GM12878 (cell line): ENCODE measurements around the gene SLC15A3. TPM values are rescaled to one million over a fixed set of nuclear protein-coding genes. Genes with fewer than 3 reads are reported as not detected.

Source experiments
- CREB1 ChIP-seq: IDR thresholded peaks from 2 replicates; pipeline ENCODE4 v1.6.1; 2012; ENCODE audit warnings: low read depth, mild to moderate bottlenecking, inconsistent platforms
- EGR1 ChIP-seq, 2 experiments: IDR thresholded peaks; 1 replicate in 1 of 2; 2 replicates in 1 of 2; pipeline ENCODE4 v1.6.1; 2011 to 2012; ENCODE audit warnings: low read depth in 2 of 2, low read length in 2 of 2, borderline replicate concordance in 1 of 2, mild to moderate bottlenecking in 1 of 2, moderate library complexity in 1 of 2
- EZH2 ChIP-seq: IDR thresholded peaks from 2 replicates; pipeline ENCODE4 v1.6.1; 2012; ENCODE audit warnings: low read depth, mild to moderate bottlenecking, control low read depth, inconsistent platforms, low read length, borderline replicate concordance; ENCODE audit not compliant: control insufficient read depth
- HDAC2 ChIP-seq: fragments of 200-600 bp; sonication (generic); IDR thresholded peaks from 2 replicates; pipeline ENCODE4 v1.6.1; 2017
- NR2C2 ChIP-seq: IDR thresholded peaks from 2 replicates; pipeline ENCODE4 v1.6.1; 2011; ENCODE audit warnings: borderline replicate concordance, low read depth; ENCODE audit not compliant: control insufficient read depth, insufficient read length
- NRF1 ChIP-seq: conservative IDR thresholded peaks from 2 replicates; pipeline ENCODE4 v1.6.1; 2011; ENCODE audit warnings: mild to moderate bottlenecking, low read depth, low read length, improper control_type of control experiment
- PAX8 ChIP-seq: fragments of 450-650 bp; IDR thresholded peaks from 2 replicates; pipeline ENCODE4 v1.6.1; 2017; ENCODE audit warnings: mild to moderate bottlenecking, moderate library complexity
- POU2F2 ChIP-seq: IDR thresholded peaks from 3 replicates; pipeline ENCODE4 v1.6.1; 2011; ENCODE audit warnings: low read depth, mild to moderate bottlenecking, low read length, borderline replicate concordance
- RAD21 ChIP-seq: IDR thresholded peaks from 2 replicates; pipeline ENCODE4 v1.6.1; 2011; ENCODE audit warnings: mild to moderate bottlenecking, low read depth, low read length, moderate library complexity; ENCODE audit not compliant: insufficient read depth
- RB1 ChIP-seq: fragments of 450-650 bp; formaldehyde crosslinking; IDR thresholded peaks from 2 replicates; pipeline ENCODE4 v1.6.1; 2017; ENCODE audit warnings: mild to moderate bottlenecking, borderline replicate concordance
- SMARCA5 ChIP-seq: fragments of 450-650 bp; IDR thresholded peaks from 2 replicates; pipeline ENCODE4 v1.6.1; 2017; ENCODE audit warnings: mild to moderate bottlenecking
- SUPT20H ChIP-seq: IDR thresholded peaks from 2 replicates; pipeline ENCODE4 v1.6.1; 2011; ENCODE audit warnings: low read depth, mild to moderate bottlenecking, low read length, moderate library complexity, borderline replicate concordance; ENCODE audit not compliant: control insufficient read depth
- ZBED1 ChIP-seq: IDR thresholded peaks from 2 replicates; pipeline ENCODE4 v1.6.1; 2016; ENCODE audit warnings: borderline replicate concordance
- ZNF207 ChIP-seq: fragments of 450-650 bp; IDR thresholded peaks from 2 replicates; pipeline ENCODE4 v1.6.1; 2014; ENCODE audit warnings: antibody characterized with exemption, mild to moderate bottlenecking, borderline replicate concordance
- ZNF384 ChIP-seq: IDR thresholded peaks from 2 replicates; pipeline ENCODE4 v1.6.1; 2012; ENCODE audit warnings: low read depth, mild to moderate bottlenecking, low read length, improper control_type of control experiment, borderline replicate concordance
- ZNF622 ChIP-seq: fragments of 450-650 bp; IDR thresholded peaks from 2 replicates; pipeline ENCODE4 v1.6.1; 2017; ENCODE audit warnings: mild to moderate bottlenecking, inconsistent platforms
- ZSCAN29 ChIP-seq: fragments of 450-650 bp; IDR thresholded peaks from 2 replicates; pipeline ENCODE4 v1.6.1; 2017; ENCODE audit warnings: mild to moderate bottlenecking, moderate library complexity
- polyA plus RNA-seq, 11 experiments: library from polyadenylated mRNA; depleted of rRNA in 4 of 11; unstranded in 6 of 11; stranded (reverse) in 5 of 11; fragments of >200 nt; fragmentation: Nextera tagmentation in 4 of 11; fragmentation: Illumina TruSeq in 1 of 11; extraction: Ambion mirVana in 4 of 11; extraction: Trizol in 1 of 11; gene quantifications; 1 replicate in 1 of 11; 2 replicates in 10 of 11; pipeline versions ENCODE4 v1.2.1 to v1.2.3, GENCODE V29; 2011 to 2016; ENCODE audit warnings: inconsistent platforms in 2 of 11, missing spikeins in 2 of 11, low read depth in 1 of 11
- total RNA-seq, 4 experiments: library from RNA; depleted of rRNA in 3 of 4; stranded (reverse); fragments of >200 nt in 3 of 4; fragmentation: Illumina TruSeq in 1 of 4; extraction: Trizol in 1 of 4; gene quantifications; 2 replicates each; pipeline versions ENCODE4 v1.2.1 to v1.2.3, GENCODE V29; 2013 to 2021
- TF ChIP-seq, protein P1 (sequence below): fragments of 450-650 bp; IDR thresholded peaks from 2 replicates; pipeline ENCODE4 v1.6.1; 2017; ENCODE audit warnings: mild to moderate bottlenecking, moderate library complexity
- TF ChIP-seq, protein P2 (sequence below): IDR thresholded peaks from 2 replicates; pipeline ENCODE4 v1.6.1; 2011; ENCODE audit warnings: low read depth, mild to moderate bottlenecking, low read length, moderate library complexity, borderline replicate concordance; ENCODE audit errors: extremely low read depth
- TF ChIP-seq, protein P3 (sequence below): fragments of 450-650 bp; IDR thresholded peaks from 2 replicates; pipeline ENCODE4 v1.6.1; 2018; ENCODE audit warnings: mild to moderate bottlenecking, low read depth, moderate library complexity; ENCODE audit not compliant: partially characterized antibody
- TF ChIP-seq, protein P4 (sequence below): IDR thresholded peaks from 2 replicates; pipeline ENCODE4 v1.6.1; 2011; ENCODE audit warnings: borderline replicate concordance, low read depth, mild to moderate bottlenecking, moderate library complexity, low read length; ENCODE audit not compliant: insufficient read depth, poor library complexity, severe bottlenecking

Gene SLC15A3
- total and polyA plus RNA-seq, 10 of the 15 experiments (the other 5 are each of a cell fraction or from before 2014, with no cell fraction given) = 17.7 to 102 (median 55.8) TPM

DNA sequence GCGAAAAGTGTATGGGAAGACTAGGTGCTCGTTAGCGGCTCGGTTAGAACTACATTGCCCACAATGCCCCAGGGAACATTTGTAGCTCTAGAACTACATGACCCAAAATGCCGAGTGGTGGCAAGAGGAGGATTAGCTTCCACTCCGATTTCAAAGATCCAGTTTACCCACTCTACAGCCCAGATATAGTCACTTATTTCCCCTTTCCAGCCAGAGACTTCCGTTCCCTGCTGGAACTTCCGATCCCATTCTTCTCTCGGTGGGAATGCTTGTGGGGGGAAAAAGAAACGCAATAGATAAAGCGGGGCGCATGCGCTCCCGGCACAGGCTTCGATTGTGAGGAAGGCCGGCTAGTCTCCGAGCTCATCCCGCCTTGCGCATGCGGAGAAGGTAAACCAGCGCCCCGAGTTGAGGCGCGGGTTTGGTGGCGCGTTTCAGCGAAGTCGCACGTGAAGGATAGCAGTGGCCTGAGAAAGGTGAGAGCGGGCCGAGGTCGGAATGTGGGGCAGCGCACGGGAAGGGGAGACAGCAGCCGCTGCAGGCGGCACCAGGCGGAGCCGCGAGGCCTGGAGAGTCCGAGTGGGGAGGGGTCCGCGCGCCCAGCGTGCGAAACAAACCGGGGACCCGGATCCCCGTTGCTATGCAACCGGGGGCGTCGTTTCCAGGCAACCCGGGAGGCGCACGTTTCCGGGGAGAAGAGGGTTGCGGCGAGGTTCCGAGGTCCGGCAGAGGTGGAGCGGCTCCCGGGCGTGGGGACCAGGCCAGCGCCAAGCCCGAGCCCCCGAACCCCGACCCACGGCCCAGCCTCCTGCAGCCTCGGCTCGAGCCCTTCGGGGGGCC lies 38.0 kb downstream of the SLC15A3 start, which contains the start of gene TMEM109 (continued):
- TF ChIP-seq HDAC2 (no peak), SUPT20H (no peak), NRF1 (peak; percentile 97), RB1 (no peak), RAD21 (no peak), SMARCA5 (no peak), EGR1 (IDR thresholded peaks at IDR 0.05; ENCODE audit: borderline replicate concordance in 1 of 2, low read depth in 2 of 2, low read length in 2 of 2) (no peak), ZNF207 (peak; percentile 66; the same call in 1 of the 2 replicates), CREB1 (no peak), POU2F2 (no peak), ZNF622 (no peak), NR2C2 (no peak), PAX8 (no peak), EZH2 (no peak), ZSCAN29 (no peak), ZNF384 (no peak), ZBED1 (no peak)
- TF ChIP-seq, protein P1, sequence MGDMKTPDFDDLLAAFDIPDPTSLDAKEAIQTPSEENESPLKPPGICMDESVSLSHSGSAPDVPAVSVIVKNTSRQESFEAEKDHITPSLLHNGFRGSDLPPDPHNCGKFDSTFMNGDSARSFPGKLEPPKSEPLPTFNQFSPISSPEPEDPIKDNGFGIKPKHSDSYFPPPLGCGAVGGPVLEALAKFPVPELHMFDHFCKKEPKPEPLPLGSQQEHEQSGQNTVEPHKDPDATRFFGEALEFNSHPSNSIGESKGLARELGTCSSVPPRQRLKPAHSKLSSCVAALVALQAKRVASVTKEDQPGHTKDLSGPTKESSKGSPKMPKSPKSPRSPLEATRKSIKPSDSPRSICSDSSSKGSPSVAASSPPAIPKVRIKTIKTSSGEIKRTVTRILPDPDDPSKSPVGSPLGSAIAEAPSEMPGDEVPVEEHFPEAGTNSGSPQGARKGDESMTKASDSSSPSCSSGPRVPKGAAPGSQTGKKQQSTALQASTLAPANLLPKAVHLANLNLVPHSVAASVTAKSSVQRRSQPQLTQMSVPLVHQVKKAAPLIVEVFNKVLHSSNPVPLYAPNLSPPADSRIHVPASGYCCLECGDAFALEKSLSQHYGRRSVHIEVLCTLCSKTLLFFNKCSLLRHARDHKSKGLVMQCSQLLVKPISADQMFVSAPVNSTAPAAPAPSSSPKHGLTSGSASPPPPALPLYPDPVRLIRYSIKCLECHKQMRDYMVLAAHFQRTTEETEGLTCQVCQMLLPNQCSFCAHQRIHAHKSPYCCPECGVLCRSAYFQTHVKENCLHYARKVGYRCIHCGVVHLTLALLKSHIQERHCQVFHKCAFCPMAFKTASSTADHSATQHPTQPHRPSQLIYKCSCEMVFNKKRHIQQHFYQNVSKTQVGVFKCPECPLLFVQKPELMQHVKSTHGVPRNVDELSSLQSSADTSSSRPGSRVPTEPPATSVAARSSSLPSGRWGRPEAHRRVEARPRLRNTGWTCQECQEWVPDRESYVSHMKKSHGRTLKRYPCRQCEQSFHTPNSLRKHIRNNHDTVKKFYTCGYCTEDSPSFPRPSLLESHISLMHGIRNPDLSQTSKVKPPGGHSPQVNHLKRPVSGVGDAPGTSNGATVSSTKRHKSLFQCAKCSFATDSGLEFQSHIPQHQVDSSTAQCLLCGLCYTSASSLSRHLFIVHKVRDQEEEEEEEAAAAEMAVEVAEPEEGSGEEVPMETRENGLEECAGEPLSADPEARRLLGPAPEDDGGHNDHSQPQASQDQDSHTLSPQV = no peak
- TF ChIP-seq, protein P2, sequence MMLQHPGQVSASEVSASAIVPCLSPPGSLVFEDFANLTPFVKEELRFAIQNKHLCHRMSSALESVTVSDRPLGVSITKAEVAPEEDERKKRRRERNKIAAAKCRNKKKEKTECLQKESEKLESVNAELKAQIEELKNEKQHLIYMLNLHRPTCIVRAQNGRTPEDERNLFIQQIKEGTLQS = no peak
- TF ChIP-seq, protein P3, sequence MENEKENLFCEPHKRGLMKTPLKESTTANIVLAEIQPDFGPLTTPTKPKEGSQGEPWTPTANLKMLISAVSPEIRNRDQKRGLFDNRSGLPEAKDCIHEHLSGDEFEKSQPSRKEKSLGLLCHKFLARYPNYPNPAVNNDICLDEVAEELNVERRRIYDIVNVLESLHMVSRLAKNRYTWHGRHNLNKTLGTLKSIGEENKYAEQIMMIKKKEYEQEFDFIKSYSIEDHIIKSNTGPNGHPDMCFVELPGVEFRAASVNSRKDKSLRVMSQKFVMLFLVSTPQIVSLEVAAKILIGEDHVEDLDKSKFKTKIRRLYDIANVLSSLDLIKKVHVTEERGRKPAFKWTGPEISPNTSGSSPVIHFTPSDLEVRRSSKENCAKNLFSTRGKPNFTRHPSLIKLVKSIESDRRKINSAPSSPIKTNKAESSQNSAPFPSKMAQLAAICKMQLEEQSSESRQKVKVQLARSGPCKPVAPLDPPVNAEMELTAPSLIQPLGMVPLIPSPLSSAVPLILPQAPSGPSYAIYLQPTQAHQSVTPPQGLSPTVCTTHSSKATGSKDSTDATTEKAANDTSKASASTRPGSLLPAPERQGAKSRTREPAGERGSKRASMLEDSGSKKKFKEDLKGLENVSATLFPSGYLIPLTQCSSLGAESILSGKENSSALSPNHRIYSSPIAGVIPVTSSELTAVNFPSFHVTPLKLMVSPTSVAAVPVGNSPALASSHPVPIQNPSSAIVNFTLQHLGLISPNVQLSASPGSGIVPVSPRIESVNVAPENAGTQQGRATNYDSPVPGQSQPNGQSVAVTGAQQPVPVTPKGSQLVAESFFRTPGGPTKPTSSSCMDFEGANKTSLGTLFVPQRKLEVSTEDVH = no peak
- TF ChIP-seq, protein P4, sequence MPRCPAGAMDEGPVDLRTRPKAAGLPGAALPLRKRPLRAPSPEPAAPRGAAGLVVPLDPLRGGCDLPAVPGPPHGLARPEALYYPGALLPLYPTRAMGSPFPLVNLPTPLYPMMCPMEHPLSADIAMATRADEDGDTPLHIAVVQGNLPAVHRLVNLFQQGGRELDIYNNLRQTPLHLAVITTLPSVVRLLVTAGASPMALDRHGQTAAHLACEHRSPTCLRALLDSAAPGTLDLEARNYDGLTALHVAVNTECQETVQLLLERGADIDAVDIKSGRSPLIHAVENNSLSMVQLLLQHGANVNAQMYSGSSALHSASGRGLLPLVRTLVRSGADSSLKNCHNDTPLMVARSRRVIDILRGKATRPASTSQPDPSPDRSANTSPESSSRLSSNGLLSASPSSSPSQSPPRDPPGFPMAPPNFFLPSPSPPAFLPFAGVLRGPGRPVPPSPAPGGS = no peak
